MV-4-11 (cell line): Measurements from ENCODE around the gene LAMC3.
"Not testable (repeated sequence)": the region's sequence is repeated elsewhere in the genome, so short reads cannot be mapped to it uniquely, and the experiment has no call there.

ENCODE experiments used
- DNase-seq: peaks from one replicate; lab custom pipeline; 2025; lab: John Stamatoyannopoulos, UW

The LAMC3 gene

GRCh38 chr9:131028931-131029573 is 20.1 kb downstream of the LAMC3 start:
- DNase-seq: no peak

- DNase-seq: no peak
Observed at GRCh38 chr9:131029574-131029952, 20.6 kb downstream of the LAMC3 start.

- no peak for DNase-seq
Observed at GRCh38 chr9:131030239-131031004, 21.4 kb downstream of the LAMC3 start.

GRCh38 chr9:131031005-131031641 is 22.1 kb downstream of the LAMC3 start:
- DNase-seq: no peak

- DNase-seq: no peak
Observed at GRCh38 chr9:131031642-131032005, 22.6 kb downstream of the LAMC3 start.

GRCh38 chr9:131032384-131032783 is 23.4 kb downstream of the LAMC3 start:
- no peak for DNase-seq

GRCh38 chr9:131033269-131034224 is 24.6 kb downstream of the LAMC3 start:
- DNase-seq: no peak

- no peak for DNase-seq
Observed at GRCh38 chr9:131034268-131034667, 25.3 kb downstream of the LAMC3 start.

- DNase-seq: not testable (repeated sequence)
Observed at GRCh38 chr9:131034749-131035148, 25.8 kb downstream of the LAMC3 start.

GRCh38 chr9:131035548-131035947 is 26.6 kb downstream of the LAMC3 start:
- DNase-seq: no peak

GRCh38 chr9:131036071-131036470 is 27.1 kb downstream of the LAMC3 start:
- DNase-seq: no peak

GRCh38 chr9:131036529-131037334 is 27.8 kb downstream of the LAMC3 start:
- DNase-seq: no peak

- DNase-seq: no peak
Observed at GRCh38 chr9:131037335-131038255, 28.6 kb downstream of the LAMC3 start.

- no peak for DNase-seq
Observed at GRCh38 chr9:131038256-131039128, 29.5 kb downstream of the LAMC3 start.

GRCh38 chr9:131039129-131039954 is 30.4 kb downstream of the LAMC3 start:
- no peak for DNase-seq

GRCh38 chr9:131042666-131043065 is 33.7 kb downstream of the LAMC3 start:
- no peak for DNase-seq

- DNase-seq: peak; percentile 86
Observed at GRCh38 chr9:131043087-131043486, 34.1 kb downstream of the LAMC3 start.

GRCh38 chr9:131043646-131044045 is 34.7 kb downstream of the LAMC3 start:
- peak; percentile 19 for DNase-seq
